ENCODE measurements around the gene NTRK1.

GRCh38 chr1:156908955-156909354, 48.3 kb downstream of the NTRK1 start:
- TF ChIP-seq ELF4 (IDR thresholded peaks at IDR 0.05), result no peak
- TF ChIP-seq, protein P1, sequence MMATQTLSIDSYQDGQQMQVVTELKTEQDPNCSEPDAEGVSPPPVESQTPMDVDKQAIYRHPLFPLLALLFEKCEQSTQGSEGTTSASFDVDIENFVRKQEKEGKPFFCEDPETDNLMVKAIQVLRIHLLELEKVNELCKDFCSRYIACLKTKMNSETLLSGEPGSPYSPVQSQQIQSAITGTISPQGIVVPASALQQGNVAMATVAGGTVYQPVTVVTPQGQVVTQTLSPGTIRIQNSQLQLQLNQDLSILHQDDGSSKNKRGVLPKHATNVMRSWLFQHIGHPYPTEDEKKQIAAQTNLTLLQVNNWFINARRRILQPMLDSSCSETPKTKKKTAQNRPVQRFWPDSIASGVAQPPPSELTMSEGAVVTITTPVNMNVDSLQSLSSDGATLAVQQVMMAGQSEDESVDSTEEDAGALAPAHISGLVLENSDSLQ (IDR thresholded peaks at IDR 0.05), result no peak
- no peak for TF ChIP-seq SP1 (IDR thresholded peaks at IDR 0.05)
- TF ChIP-seq ZNF384 (IDR thresholded peaks at IDR 0.05), result no peak
- TF ChIP-seq ARNT (IDR thresholded peaks at IDR 0.05), result no peak
- TF ChIP-seq SUZ12 (IDR thresholded peaks at IDR 0.05), result no peak
